ENCODE measurements around the gene GNAQ.
A peak's percentile ranks its signal among the peaks of the same experiment; 100 is the strongest.
"Not testable (repeated sequence)": the region's sequence is repeated elsewhere in the genome, so short reads cannot be mapped to it uniquely, and the experiment has no call there.

GNAQ gene

DNA sequence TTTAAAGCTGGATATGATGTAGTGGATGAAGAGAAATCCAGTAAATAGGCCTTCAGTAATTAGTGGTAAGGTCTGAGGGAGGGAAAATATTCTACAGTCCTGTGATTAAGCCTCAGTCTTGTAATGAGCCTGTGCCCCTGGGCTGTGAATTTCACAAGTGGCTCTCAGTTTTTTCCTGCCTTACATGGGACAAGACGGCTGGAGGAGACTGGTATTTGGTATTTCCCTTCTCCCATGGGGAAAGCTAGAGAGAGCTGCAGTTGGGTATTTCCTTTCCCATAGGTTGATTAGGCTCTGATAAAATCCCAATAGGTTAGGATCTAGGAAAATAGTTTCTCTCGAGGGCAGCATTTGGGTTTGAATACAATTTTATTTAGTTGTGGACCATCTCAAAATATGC lies 321.3 kb downstream of the GNAQ start:
- Mint-ChIP-seq H3K27ac (no peak overlapping the region), H3K4me3 (no peak overlapping the region), H3K27me3 (no peaks in the 10 kb centered on the region), H3K4me1 (no peaks in the 10 kb centered on the region), H3K9me3 (peaks cover 20 to 32% of the 10 kb centered on the region in 2 donors)
- no peak for ATAC-seq
- DNase-seq: no peak

DNA sequence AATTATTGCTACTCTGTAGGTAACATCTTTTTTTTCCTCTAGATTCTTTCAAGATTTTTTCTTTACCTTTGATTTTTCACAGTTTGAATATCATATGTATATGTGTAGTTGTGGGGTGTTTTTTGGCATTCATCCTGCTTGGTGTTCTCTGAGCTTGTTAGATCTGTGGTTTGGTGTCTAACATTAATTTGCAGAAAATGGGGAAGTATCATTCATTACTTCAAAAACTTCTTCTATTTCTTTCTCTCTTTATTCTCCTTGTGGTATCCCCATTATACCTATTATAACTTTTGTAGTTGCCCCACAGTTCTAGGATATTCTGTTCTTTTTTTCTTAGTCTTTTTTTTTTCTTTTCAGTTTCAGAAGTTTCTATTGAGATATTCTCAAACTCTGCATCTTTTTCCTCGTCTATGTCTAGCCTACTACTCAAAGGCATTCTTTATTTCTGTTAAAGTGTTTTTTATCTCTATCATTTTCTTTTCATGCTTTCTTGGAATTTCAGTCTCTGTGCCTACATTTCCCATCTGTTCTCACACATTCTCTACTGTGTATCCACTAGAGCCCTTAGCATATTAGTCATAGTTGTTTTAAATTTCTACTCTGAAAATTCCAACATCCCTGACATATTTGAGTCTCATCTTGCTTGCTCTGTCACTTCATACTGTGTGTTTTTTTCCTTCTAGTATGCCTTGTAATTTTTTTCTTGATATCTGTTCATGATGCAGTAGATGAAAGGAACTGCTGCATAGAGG lies 323.4 kb downstream of the GNAQ start:
- DNase-seq (no peak), ATAC-seq (no peak)
- Mint-ChIP-seq H3K27ac (no peak overlapping the region), H3K27me3 (no peaks in the 10 kb centered on the region), H3K9me3 (peaks cover 26 to 42% of the 10 kb centered on the region in 2 donors), H3K4me3 (no peak overlapping the region), H3K4me1 (no peaks in the 10 kb centered on the region)

DNA sequence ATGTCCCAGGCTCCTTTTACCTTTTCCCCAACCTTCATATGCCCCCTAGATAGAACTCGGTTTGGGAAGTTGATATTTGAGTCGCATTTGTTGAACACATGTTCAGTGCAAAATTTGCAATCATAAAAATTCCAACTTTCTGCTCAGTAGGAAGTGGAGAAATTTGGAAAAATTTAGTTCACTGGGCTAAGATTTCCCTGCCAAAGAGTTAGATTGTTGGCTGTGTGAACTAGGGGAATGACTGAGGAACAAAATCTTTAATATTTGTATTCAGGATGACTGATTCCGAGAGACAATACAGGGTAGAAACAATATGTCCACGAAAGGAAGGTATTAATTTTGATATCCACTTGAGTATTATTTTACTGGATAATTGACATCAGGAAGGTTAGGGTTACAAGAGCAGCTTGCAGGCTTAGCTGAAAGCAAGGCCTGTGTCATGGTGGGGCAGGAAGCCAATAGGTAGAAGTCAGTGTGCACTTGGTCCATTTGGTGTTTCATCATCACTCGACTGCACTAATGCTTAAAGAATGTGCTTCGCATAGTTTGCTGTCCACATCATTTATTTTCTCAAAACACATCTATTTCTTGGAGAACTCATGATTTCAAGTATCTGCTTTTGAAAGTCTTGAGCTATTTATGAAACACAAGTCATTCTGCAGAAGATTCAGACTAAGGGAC lies 324.1 kb downstream of the GNAQ start:
- no peak overlapping the region for H3K27ac Mint-ChIP-seq
- H3K4me3 Mint-ChIP-seq: no peak overlapping the region
- peaks cover 26 to 44% of the 10 kb centered on the region in 2 donors for H3K9me3 Mint-ChIP-seq
- H3K4me1 Mint-ChIP-seq: no peaks in the 10 kb centered on the region
- ATAC-seq (no peak), DNase-seq (no peak)
- H3K27me3 Mint-ChIP-seq: no peaks in the 10 kb centered on the region

DNA sequence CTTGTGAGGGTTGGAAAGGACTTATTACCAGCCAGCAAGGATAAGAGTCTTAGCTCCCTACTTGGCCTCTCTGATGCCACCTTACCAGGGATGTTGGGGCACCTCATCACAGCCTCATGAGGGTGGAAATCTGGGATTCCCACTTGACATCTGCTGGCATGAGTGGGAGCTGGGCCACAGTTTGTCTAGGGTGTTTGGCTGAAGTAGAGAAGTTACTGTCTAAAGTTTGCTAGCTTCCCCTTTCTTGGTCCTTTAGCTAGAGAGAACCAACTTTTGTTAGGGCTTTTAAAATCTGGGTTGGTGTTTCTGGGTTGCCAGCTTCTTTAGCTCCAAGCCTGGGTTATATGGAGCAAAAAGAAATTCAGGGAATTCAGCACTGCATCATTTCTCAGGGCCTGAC lies 326.0 kb downstream of the GNAQ start:
- Mint-ChIP-seq H3K4me3 (no peak overlapping the region), H3K9me3 (peaks cover 22 to 37% of the 10 kb centered on the region in 2 donors), H3K27me3 (no peaks in the 10 kb centered on the region), H3K27ac (no peak overlapping the region), H3K4me1 (no peaks in the 10 kb centered on the region)
- no peak for ATAC-seq
- no peak for DNase-seq

DNA sequence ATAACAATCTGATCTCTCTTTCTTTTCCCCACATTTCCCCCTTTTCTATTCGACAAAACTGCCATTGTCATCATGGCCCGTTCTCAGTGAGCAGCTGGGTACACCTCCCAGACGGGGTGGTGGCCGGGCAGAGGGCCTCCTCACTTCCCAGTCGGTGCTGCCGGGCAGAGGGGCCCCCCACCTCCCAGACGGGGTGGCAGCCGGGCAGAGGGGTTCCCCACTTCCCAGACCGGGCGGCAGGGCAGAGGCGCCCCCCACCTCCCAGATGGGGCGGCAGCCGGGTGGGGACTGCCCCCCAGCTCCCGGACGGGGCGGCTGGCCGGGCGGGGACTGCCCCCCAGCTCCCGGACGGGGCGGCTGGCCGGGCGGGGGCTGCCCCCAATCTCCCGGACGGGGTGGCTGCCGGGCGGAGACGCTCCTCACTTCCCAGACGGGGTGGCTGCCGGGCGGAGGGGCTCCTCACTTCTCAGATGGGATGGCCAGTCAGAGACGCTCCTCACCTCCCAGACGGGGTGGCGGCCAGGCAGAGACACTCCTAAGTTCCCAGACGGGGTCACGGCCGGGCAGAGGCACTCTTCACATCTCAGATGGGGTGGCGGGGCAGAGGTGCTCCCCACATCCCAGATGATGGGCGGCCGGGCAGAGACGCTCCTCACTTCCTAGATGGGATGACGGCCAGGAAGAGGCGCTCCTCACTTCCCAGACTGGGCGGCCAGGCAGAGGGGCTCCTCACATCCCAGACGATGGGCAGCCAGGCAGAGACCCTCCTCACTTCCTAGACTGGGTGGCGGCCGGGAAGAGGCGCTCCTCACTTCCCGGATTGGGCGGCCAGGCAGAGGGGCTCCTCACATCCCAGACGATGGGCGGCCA lies 328.9 kb downstream of the GNAQ start:
- DNase-seq, H3K4me1 Mint-ChIP-seq, H3K4me3 Mint-ChIP-seq, H3K27ac Mint-ChIP-seq, H3K27me3 Mint-ChIP-seq, ATAC-seq: not testable (repeated sequence)
- H3K9me3 Mint-ChIP-seq: peaks cover 5 to 16% of the 10 kb centered on the region in 2 donors

DNA sequence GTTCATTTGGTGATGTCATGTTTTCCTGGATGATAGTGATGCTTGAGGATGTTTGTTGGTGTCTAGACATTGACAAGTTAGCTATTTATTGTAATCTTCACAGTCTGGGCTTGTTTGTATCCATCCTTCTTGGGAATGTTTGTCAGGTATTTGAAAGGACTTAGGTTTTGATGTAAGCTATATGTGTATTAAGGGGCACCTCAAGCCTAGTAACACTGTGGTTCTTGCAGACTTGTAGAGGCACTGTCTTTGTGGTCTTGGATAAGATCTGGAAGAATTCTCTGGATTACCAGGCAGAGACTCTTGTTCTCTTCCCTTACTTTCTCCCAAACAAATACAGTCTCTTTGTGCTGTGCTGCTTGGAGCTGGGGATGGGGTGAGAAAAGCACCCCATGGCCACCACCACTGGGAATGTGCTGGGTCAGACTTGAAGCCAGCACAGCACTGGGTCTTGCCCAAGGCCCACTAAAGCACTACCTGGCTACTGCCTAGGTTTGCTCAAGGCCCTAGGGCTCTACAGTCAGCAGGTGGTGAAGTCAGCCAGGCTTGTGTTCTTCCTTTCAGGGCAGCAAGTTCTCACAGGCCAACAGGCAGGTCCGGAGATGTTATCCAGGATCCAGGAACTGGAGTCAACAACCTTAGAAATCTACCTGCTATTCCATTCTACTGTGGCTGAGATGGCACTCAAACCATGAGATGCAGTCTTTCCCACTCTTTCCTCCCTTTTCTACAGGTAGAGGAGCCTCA lies 334.2 kb downstream of the GNAQ start:
- H3K27me3 Mint-ChIP-seq: no peaks in the 10 kb centered on the region
- DNase-seq (no peak), ATAC-seq (no peak)

DNA sequence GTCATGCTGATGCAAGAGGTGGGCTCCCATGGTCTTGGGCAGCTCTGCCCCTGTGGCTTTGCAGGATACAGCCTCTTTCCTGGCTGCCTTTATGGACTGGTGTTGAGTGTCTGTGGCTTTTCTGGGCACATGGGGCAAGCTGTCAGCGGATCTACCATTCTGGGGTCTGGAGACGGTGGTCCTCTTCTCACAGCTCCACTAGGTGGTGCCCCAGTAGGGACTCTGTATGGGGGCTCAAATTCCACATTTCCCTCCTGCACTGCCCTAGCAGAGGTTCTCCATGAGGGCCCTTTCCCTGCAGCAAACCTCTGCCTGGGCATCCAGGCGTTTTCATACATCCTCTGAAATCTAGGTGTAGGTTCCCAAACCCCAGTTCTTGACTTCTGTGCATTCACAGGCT lies 340.9 kb downstream of the GNAQ start:
- peaks cover 22% of the 10 kb centered on the region for H3K27me3 Mint-ChIP-seq
- peaks cover 14 to 20% of the 10 kb centered on the region in 2 donors for H3K9me3 Mint-ChIP-seq
- H3K4me1 Mint-ChIP-seq, DNase-seq, ATAC-seq, H3K4me3 Mint-ChIP-seq, H3K27ac Mint-ChIP-seq: not testable (repeated sequence)

More for the DNA sequence above, 334.2 kb downstream of the GNAQ start:
- H3K4me3 Mint-ChIP-seq: no peak overlapping the region
- peak overlapping the region in 1 of 2 donors; percentile 56 for H3K27ac Mint-ChIP-seq
- peaks cover 5 to 35% of the 10 kb centered on the region in 2 donors for H3K9me3 Mint-ChIP-seq
- H3K4me1 Mint-ChIP-seq: no peaks in the 10 kb centered on the region

DNA sequence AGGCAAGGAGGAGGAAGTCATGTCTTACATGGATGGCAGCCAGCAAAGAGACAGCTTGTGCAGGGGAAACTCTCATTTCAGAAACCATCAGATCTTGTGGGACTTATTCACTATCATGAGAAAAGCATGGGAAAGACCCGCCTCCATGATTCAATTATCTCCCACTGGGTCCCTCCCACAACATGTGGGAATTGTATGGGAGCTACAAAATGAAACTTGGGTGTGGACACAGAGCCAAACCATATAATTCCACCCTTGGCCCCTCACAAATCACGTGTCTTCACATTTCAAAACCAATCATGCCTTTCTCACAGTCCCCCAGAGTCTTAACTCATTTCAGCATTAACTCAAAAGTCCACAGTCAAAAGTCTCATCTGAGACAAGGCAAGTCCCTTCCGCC lies 341.5 kb downstream of the GNAQ start:
- H3K4me1 Mint-ChIP-seq, DNase-seq, H3K4me3 Mint-ChIP-seq, H3K27ac Mint-ChIP-seq, ATAC-seq: not testable (repeated sequence)
- Mint-ChIP-seq H3K9me3 (peaks cover 11 to 16% of the 10 kb centered on the region in 2 donors), H3K27me3 (peaks cover 22% of the 10 kb centered on the region)

DNA sequence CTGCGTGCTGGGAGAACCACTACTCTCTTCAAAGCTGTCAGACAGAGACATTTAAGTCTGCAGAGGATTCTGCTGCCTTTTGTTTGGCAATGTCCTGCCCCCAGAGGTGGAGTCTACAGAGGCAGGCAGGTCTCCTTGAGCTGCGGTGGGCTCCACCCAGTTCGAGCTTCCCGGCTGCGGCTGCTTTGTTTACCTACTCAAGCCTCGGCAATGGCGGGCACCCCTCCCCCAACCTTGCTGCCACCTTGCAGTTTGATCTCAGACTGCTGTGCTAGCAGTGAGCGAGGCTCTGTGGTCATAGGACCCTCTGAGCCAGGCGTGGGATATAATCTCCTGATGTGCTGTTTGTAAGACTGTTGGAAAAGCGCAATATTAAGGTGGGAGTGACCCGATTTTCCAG lies 343.9 kb downstream of the GNAQ start:
- not testable (repeated sequence) for H3K4me1 Mint-ChIP-seq, H3K27ac Mint-ChIP-seq, DNase-seq, H3K4me3 Mint-ChIP-seq, ATAC-seq
- H3K9me3 Mint-ChIP-seq: peaks cover 7 to 11% of the 10 kb centered on the region in 2 donors
- peaks cover 22% of the 10 kb centered on the region for H3K27me3 Mint-ChIP-seq

DNA sequence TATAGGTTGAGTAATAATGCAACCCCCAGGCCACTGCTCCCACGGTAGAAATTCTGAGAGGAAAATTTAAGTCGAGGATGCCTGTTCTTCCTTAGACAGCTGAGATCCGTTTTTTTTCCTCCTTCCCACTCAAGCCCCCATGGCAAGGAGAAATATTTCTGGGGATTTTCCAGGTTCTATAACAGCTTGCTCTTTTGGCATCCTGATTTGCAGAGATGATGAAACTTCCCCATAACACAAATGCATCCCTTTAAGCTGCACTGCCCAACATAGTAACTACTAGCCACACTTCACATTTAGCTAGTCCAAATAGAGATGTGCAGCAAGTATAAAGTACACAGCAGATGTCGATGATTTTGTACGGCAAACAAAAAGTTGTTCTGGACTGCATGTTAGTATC lies 351.0 kb downstream of the GNAQ start:
- Mint-ChIP-seq H3K27me3 (no peaks in the 10 kb centered on the region), H3K9me3 (no peaks in the 10 kb centered on the region), H3K27ac (no peak overlapping the region), H3K4me1 (no peaks in the 10 kb centered on the region), H3K4me3 (no peak overlapping the region)
- DNase-seq: no peak
- no peak for ATAC-seq

DNA sequence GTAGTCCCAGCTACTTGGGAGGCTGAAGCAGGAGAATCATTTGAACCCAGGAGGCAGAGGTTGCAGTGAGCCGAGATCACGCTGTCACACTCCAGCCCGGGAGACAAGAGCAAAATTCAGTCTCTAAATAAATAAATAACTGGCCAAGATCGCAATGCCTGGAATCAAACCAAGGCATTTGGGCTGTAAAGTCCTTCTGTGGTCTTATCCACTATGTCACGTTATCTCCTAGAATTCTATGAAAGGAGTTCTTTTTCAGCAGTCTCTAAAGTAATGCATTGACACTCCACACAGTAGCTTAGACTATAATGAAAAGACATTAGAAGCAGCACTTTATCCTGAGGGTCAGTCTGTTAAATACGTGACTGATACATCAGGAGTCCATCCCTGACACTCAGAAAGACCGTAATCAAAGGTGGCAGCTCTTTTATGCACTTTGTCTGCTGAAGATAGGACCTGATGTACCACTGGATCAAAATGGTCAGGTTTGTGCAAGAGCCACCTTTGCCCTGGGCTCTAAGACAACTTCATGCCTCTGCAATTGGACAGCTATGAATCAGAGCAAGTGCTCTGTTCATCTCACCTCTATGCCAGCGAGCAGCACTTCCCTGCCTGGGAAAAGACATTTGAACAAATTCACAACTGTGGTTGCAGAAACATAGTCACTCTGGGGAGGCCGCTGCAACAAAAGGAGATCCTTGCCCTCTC lies 351.8 kb downstream of the GNAQ start:
- no peak for ATAC-seq
- no peak for DNase-seq

DNA sequence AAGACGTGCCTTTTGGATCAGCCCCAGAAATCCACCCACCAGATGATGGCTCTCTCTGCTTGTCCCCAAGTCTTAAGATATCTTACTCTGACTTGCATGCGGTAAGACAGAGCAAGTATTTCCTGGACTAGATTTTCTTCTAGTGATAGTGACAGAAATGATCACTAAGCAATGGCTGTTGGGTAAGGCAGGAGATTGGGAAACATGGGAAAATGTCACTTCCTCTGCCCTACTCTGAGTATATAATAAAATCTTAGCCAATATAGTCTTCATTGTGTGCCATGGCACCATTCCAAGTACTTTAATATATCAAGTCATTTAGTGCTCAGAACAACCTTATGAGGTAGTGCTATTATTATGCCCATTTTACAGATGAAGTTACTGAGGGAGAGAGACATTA lies 352.5 kb downstream of the GNAQ start:
- no peaks in the 10 kb centered on the region for H3K4me1 Mint-ChIP-seq
- no peak overlapping the region for H3K27ac Mint-ChIP-seq
- no peaks in the 10 kb centered on the region for H3K27me3 Mint-ChIP-seq
- ATAC-seq (no peak), DNase-seq (no peak)
- H3K9me3 Mint-ChIP-seq: no peaks in the 10 kb centered on the region
- H3K4me3 Mint-ChIP-seq: no peak overlapping the region

More for the DNA sequence above, 351.8 kb downstream of the GNAQ start:
- H3K27ac Mint-ChIP-seq: no peak overlapping the region
- no peaks in the 10 kb centered on the region for H3K27me3 Mint-ChIP-seq
- no peak overlapping the region for H3K4me3 Mint-ChIP-seq
- no peaks in the 10 kb centered on the region for H3K4me1 Mint-ChIP-seq
- no peaks in the 10 kb centered on the region for H3K9me3 Mint-ChIP-seq

DNA sequence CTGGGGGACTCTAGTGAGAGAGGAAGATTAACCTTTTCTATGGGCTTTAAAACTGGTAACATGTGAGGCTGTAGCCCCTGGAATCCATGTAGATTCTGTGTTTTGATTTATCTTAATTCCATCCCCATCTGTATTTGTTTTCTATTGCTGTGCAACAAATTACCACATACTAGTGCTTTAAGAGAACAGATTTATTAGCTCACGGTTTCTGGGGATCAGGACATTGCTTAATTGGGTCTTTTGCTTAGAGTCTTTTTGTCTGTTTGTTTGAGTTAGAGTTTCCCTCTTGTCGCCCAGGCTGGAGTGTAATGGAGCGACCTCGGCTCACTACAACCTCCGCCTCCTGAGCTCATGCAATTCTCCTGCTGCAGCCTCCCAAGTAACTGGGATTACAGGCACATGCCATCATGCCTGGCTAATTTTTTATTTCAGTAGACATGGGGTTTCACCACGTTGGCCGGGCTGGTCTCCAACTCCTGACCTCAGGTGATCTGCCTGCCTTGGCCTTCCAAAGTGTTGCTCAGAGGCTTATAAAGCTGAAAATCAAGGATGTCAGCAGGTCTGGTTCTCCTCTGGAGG lies 353.6 kb downstream of the GNAQ start:
- Mint-ChIP-seq H3K27ac (no peak overlapping the region), H3K9me3 (no peaks in the 10 kb centered on the region), H3K4me3 (no peak overlapping the region), H3K27me3 (no peaks in the 10 kb centered on the region), H3K4me1 (no peaks in the 10 kb centered on the region)
- no peak for DNase-seq
- no peak for ATAC-seq

DNA sequence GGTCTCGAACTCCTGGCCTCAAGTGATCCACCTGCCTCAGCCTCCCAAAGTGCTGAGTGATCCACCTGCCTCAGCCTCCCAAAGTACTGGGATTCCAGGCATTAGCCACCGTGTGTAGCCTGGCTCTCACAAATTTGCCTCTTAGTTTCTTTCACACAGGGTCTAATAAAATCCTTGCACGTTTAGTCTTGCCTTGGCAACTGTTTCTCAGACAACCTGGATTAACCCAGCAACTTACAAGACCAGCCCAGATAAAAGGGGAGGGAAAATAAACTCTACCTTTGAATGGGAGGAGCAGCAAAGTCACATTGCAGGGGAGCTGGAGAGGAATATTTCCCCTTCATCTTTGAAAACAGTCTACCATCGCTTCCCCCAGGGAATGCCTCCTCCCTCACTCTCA lies 354.2 kb downstream of the GNAQ start:
- Mint-ChIP-seq H3K4me1 (no peaks in the 10 kb centered on the region), H3K4me3 (no peak overlapping the region), H3K9me3 (no peaks in the 10 kb centered on the region), H3K27ac (no peak overlapping the region), H3K27me3 (no peaks in the 10 kb centered on the region)
- DNase-seq (no peak), ATAC-seq (no peak)

All from stimulated activated naive CD8-positive, alpha-beta T cell treated with anti-CD3 and anti-CD28 coated beads, Interleukin-15, amount 100 ng/mL, for 72 hours (primary cell).